GM19438 (cell line): ENCODE results near the gene KCNIP1.

Experiments used
- ATAC-seq: cut with Tn5 transposase; IDR thresholded peaks from one replicate; pipeline ENCODE4 v1.9.1; 2021; ENCODE audit warnings: low read depth; ENCODE audit not compliant: unreplicated experiment

The KCNIP1 gene

DNA sequence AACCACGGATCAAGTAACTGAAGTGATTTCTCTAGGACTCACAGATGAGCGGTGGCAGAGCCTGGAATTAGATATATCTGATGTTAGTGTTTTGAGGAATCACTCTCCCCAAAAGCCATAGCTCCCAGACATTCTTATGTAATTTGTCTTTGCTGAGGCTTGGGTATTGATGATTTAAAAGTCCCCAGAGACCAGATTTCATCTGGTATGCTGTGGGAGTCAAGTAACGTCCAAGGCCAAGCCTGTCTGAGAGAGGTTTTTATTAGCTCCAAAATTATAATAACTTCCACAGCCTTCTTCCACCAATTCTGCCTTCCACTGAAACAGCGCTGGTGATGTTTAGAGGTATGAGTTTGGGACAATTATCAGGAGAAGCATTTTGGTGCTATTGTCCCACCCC lies 21.3 kb upstream of the KCNIP1 start:
- no peak for ATAC-seq

DNA sequence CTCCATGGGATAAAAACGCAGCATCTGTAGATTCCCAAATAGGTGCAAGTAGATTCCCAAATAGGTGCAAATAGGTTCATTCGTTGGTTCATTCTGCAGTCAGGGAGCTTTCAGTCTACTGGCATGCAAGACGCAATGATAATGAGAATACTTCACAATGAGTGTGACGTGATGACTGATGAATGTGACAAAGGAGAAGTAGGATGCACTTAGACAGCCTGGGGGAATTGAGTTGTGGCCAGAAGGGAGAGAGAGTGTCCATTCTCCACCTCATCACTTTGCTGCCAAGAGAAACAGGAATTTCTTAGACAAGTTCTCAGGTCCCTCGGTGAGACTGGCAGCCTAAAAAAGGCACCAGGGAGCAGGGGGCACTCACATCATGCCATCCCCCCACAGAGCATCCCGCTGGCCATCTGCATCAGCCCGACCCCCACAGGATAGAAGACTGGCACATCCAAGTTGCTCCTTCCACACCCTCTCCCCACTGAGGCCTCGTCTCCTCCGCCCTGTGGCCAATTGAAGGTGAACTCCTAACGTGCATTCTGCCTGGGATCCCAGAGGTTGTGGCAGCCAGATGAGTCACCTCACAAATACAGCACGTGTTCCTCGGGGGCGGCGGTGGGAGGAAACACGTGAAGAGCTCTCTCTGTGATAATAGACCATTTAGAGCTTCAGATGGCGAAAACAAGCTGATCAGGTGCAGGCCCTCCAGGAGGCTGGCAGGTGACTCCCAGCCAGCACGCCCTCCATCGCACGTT lies 19.9 kb upstream of the KCNIP1 start:
- no peak for ATAC-seq

DNA sequence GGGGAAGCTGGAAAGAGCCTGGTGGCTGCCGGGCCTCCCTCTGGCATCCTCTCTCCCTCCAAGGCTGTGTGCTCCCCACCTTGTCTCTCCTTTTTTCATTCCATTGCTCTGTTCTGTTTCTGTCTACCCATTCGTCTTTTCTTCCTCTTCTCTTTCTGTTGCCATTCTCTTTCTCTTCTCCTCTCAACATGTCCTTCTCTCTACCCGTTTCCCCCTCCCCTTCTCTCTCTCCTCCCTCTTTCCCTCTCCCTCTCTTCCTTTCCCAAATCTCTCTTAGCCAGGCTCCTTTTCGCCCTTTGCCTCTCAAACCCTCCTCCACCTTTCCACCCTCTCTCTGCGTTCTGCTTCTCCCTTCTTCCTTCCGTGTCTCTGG lies 19.4 kb upstream of the KCNIP1 start:
- no peak for ATAC-seq

DNA sequence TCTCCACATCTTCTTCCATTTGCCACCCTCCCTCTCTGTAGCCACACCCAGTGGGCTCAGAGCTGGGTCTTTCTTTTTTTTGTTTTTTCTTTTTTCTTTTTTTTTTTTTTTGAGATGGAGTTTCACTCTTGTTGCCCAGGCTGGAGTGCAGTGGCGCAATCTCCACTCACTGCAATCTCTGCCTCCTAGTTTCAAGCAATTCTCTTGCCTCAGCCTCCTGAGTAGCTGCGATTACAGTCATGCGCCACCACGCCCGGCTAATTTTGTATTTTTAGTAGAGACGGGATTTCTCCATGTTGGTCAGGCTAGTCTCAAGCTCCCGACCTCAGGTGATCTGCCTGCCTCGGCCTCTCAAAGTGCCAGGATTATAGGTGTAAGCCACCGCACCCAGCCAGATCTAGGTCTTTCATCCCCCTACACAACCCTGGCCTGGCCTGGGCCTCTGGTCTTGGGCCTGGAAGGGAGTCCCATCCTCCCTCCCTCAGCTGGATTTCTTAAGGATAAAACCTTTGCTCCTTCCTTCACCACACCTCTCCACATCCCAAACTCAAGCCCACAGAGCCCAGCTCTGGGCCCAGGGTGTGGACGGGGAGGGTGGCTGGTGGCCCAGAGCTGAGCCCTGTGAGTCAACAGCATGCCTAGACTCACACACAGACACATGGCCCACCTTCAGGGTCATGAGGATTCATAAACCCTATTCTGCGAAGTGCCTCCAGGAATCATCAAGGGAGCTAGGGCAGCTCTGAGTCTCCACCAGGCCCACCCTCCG lies 18.8 kb upstream of the KCNIP1 start:
- no peak for ATAC-seq

DNA sequence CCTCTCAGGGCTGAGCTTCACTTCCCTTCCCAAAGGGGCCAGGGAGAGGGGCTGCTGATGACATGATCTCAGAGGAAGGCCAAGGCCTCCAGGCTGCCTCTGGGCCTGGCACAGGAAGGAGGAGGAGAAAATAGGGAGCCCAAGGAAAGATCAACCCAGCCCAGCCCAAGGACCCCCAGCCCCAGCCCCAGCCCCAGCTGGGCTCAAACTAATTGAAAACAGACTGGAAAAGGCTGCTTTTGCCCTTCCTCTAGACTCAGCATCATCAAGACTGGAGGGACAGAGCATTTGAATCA lies 18.3 kb upstream of the KCNIP1 start:
- no peak for ATAC-seq

DNA sequence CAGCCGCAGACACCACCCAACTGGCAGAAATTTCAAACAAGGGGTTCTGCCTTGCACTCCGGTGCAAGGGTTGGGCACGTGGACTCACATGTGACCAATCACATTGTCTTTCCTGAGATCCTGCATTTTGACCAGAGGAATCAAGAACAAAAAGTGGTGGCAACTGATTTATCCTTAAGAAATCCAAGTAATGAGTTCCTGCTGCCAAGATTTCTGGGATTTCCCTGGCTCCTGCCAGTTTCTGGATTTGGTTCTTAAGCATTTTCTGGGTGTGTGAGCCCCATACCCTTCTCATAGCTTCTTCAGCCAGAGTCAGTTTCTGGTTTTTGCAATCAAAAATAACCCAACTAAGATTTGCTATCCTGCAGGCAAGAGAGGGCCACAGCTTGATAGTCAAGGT lies 17.4 kb upstream of the KCNIP1 start:
- ATAC-seq, result no peak

DNA sequence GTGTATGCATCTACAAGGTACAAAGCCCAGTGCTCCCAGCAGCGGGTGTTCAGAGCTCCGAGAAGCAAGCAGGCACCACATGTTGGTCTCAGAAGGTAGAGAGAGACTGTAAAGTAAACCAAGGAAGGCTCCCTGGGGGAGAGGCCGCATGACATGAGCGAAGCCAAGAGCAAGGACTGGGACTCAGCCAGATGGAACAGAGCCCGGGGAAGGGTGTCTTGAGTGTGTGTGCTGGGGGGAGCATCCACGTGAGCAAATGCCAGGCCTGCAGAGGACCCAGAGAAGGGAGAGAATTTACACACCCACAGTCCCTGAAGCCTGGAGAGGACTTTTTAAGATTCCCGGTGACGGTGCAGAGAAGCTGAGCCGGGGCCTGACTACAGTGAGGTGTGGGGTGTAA lies 15.2 kb upstream of the KCNIP1 start:
- ATAC-seq, result no peak

DNA sequence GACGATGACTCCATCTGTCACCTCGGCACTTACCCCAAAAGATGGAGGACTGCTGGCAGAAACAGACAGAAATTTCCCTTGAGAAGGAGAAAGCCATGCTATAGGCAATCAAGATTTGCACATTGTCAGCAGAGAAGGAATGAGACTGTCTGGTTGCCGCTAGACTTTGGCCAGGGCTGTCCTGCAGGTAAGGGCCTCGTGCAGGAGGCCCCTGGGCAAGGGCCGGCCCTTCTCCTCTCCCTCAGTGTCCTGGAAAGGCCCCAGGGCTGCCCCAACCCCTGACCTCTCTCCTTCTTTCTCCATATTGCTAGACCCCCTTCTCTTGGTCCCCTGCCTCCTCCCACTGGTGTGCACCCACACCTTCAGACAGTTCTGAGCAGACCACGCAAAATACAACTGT lies 14.6 kb upstream of the KCNIP1 start:
- ATAC-seq, result no peak

DNA sequence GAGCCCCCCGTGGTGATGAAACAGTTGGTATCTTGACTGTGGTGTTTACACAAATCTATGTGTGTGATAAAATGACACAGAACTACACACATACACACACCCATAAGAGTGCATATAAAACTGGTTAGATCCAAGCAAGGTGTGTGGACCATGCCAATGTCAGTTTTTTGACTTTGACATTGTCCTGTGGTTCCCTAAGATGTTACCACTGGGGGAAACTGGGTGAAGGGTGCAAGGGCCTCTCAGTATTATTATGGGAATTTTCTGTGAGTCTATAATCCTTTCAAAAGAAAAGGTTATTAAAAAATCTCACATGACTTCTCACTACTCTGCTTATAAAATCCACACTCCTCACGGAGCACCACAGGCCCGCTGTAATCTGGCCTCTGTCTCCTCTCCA lies 13.4 kb upstream of the KCNIP1 start:
- no peak for ATAC-seq

DNA sequence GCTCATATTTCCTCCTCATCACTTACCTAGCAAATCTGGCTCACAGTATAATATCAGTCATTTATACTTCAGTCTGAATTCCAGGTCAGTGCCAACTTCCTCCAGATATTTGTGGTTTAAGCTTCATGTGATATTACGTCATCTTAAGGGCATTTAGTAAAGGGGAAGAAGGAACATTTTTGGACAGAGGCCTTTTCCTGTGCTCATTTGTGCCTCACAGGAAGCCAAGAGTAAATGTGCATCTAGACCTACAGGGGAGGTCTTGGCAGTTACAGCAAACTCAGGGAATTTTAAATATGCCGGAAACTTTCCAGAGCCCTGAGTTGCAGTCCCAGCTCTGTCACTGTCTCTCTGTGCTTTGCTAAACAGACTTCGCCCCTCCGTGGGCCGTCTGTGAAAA lies 12.3 kb upstream of the KCNIP1 start:
- ATAC-seq, result no peak

DNA sequence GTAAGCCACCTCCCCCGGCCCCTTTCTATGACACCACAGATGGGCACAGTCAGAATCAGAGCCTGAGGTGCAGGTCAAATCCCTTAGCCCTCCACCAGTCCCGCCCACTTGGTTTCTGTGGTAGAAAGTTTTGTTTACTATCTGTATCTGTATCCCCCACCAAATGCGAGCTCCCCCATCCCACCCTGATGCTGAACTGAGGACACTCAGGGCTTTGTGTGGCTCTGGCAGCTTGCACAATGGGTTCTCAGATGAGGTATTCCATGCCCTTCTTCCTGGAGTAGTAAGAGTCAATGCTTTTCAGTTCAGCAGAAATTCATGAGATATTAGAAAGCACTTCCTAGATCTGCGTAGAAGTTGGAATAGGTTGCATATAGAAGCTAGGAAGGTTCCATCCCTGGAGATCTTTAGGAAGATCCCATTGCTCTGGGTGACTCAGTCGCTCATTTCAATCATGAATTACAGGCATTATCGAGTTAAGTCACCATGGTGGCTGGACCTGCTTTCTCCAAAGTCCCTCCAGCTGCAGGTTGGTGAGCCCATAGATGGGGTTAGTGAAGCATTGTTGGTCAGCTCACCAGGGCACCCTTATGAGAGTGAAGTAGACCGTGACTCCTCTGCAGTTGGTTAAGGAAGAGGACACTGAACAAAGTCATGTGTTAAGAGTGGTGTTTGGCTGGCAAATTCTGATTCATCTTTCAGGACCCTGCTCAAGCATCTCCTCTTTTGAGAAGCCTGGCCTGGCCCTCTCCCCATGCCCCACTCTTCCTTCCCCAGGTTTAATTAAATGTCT lies 10.6 kb upstream of the KCNIP1 start:
- no peak for ATAC-seq

DNA sequence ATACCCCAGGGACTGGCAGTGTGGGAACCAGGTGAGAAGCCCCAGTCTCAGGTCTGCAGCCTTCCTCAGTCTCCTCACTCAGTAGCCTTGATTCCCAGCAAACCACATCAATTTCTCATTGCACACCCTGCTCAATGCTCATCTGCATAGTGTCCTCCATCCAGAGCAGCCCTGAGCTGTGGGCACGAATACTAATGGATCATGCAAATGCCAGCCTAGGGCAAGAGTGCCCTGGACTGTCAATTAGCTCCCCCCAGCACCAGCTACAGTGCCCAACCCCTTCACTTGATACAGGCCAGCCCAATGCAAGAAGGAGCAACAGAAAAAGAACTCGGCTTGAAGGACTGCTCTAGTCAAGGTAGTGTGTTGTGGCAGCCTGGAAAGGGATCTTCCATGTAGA lies 9.8 kb upstream of the KCNIP1 start:
- ATAC-seq, result no peak

DNA sequence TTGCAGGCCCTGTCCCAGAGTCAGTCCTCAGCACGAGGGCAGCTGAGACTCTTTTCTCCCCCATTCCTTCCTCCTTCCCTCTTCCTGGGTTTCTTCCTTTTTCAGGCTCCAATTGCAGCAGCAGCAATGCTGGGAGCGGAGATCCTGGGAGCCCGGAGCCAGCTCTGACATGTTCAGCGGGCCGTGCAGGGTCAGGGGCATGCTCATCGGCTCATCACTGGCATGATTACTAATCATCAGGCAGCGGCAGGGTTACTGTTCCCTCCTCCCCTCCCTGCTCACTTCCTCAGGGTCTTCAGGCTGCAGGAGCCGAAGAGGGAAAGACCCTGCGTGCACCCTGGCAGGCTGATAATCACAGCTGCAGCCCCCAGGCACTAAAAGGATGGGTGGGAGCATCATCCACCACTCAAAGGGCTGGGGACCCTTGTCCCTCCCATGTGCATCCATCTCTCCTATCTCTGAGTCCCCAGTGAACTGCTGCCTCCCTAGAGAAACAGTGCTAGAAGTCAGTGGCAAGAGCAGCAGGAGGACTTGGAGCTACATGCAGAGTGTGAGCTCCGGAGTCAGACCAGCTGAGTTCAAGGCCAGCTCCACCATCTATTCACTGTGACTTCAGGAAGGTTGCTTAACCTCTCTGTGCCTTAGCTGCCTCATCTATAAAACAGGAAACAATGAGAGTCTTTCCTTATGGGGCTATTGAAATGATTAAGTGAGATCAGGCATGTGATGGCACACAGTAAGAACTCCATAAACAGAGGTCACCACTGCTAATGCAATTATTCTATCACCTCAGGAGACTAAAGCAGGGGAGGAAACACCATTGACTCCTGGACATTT lies 7.8 kb upstream of the KCNIP1 start:
- no peak for ATAC-seq

DNA sequence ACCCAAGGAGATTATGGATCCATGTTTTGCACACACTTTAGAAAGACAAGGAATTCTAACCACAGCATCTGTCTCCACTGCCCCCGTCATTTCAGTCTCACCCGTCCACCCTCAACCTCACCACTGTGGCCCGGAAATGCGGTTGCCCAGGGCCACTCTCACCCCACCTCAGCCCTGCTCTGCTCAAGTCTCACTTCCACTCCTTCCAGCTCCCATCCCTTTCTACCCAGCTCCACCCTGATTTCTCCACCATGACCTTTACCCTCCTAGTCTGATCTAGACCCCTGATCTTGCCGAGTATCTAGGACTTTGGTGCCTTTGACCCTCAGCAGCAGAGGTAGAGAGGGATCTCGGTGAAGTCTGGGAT lies 7.2 kb upstream of the KCNIP1 start:
- no peak for ATAC-seq

DNA sequence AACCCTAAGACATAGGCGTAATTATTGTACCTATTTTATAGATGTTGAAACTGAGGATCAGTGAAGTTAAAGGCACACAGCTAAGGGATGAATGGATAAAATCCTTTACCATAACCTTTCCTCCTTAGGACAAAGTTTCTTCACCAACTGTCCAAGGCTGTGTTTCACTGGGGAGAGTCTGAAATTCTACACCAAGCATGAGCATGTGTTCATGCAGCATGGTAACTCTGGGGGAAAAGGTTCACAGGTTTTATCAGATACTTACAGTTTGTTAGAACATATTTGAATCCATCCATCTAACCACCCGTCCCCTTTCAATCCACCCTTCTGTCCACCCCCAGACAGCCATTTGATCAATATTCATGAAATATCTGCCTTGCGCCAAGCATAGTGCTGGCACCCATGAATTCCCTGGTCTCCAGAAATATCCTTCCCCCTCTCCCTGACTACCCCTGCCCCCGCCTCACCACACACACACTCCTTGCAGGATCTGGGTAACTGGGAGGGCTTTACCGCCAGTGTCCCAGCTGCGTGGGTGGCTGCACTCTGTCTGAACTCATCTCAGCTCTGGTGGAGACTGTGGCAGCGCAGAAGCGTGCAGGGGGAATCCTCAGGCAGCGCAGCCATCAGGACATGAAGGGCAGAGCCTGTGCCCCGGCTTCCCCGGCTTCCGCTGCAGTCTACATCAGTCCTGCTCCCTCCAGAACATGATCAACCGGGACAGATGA lies 6.3 kb upstream of the KCNIP1 start:
- no peak for ATAC-seq

DNA sequence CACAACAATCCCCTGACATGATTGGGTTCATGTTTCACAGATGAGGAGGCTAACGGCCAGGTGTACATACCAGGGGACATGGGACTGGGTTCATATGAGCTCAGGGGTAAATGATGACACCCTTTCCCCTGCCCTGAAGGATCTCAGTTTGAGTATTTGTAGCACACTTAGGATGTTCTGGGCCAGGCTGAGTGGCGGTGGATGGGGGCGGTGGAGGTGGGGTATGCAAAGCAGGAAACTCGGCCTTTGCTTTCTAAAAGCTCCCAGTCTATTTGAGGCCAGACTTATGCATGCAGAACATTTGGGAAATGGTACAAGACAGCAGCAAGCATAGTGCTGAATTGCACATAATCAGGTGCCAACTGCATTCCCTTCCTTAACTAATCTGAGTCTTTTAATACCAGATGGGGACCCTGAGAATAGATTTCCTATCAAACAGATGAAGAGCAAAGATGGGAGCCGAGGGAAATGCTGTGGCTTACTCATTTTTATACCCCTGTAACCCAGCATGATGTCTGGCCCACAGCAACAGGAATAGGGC lies 4.9 kb upstream of the KCNIP1 start:
- ATAC-seq, result no peak

DNA sequence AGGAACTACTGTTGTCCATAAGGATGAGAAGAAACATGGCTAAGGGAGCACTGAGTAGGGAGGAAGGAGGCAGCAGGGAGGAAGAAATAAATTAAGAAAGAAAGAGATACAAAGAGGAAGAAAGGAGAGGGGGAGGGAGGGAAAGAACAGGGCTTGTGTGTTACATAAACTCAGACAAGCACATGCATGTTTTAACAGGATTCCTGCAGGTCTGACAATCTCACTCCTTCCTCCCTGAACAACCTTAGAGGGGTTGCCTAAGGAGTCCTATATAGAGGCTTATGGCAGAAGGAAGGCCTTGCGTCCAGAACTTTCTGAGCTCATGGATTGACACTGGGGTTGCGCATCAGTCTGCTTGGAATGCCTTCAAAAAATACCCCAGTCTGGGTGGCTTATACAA lies 4.2 kb upstream of the KCNIP1 start:
- no peak for ATAC-seq

DNA sequence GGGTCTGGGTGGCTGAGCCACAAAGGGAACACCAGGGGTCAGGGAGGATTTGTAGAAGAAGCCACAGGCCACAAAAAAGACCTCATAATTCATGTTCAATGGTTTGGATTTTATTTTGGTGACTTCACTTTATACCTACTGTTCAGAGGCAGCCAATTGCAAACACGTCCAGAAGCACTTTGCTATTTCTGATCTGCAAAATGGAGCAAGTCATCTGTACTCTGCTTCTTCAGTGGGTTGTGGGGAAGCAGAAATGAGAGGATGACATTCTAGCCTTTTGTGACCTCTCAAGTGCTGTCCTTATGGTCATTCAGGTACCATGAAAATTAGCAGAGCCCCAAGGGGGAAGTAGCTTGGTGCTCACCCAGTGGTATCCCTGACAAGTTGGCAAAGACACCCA lies 2.5 kb upstream of the KCNIP1 start:
- no peak for ATAC-seq

DNA sequence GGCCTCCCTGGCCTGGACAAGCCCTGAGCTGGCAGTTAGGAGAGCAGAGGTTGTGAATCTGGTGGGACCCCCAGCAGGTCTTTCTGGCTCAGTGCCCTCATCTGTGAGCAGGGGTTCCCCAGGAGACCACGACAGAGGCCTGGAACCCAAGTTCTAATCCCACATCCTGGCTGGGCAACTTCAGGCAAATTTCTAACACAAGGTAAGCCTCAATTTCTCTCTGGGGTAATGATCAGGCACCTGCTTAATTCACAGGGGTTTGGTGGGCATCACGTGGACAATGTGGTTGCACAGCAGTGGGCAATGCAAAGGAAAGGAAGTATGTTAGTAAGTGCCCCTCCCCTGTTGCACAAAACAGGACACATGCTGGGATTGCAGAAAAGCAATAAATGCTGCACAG lies 1.9 kb upstream of the KCNIP1 start:
- ATAC-seq, result no peak

DNA sequence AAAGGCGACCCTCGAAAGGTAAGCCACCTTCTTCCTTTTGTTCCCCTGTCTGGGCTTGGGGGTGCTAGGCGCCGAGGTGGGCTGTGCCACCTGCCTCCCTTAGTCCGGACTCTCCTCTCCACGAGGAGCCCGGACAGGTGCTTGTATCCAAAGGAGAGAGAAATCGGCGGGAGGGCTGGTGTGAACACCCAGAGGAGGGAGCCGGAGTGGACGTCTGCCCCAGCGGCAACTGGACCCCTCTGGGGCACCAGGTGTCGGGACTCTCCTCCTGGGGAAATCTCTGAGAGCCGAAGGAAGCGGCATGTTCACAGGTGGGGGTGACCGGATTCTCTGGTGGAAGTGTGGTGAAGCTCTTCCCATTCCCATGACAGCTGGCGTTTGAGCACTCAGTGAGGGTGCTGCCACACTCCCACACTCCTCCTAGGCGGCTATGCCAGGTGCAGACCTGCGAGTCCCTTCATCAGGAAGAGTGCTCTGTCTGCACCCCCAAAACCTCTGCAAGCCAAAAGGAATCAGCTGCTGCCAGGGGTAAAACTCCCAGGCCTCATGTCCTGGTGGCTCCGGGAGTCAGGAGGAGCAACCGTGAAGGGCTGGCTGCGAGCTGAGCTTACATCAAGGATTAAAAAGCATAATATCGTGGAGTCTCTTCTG lies 921 bp downstream of the KCNIP1 start:
- no peak for ATAC-seq
